GM23248 (cell line): Measurements from ENCODE around the gene RPS28. TPM values are rescaled to one million over a fixed set of nuclear protein-coding genes. Genes with fewer than 3 reads are reported as not detected.
A peak's percentile ranks its signal among the peaks of the same experiment; 100 is the strongest.

Source experiments
- DNase-seq: peaks from one replicate; pipeline ENCODE4 v3.0.0-alpha.2; 2015
- H2AFZ ChIP-seq: fragments of 200-600 bp; sonication (generic); 2 replicates; pipeline ENCODE4 v1.6.1; 2016; ENCODE audit warnings: antibody characterized with exemption
- H3F3A ChIP-seq: fragments of 200-600 bp; sonication (generic); 2 replicates; pipeline ENCODE4 v1.6.1; 2016; ENCODE audit warnings: mild to moderate bottlenecking, antibody characterized with exemption, mixed run types; ENCODE audit not compliant: insufficient read depth
- H3K27ac ChIP-seq: fragments of 200-600 bp; sonication (generic); 2 replicates; pipeline ENCODE4 v1.5.1; 2016; ENCODE audit warnings: mild to moderate bottlenecking
- H3K27me3 ChIP-seq: fragments of 200-600 bp; sonication (generic); replicated peaks from 2 replicates; pipeline ENCODE4 v1.6.1; 2016; ENCODE audit warnings: mild to moderate bottlenecking; ENCODE audit not compliant: insufficient read depth
- H3K36me3 ChIP-seq: fragments of 200-600 bp; sonication (generic); 2 replicates; pipeline ENCODE4 v1.6.1; 2016; ENCODE audit warnings: low read depth, mild to moderate bottlenecking
- H3K4me1 ChIP-seq: fragments of 200-600 bp; sonication (generic); 2 replicates; pipeline ENCODE4 v1.6.1; 2016; ENCODE audit warnings: mild to moderate bottlenecking; ENCODE audit not compliant: insufficient read depth
- H3K4me2 ChIP-seq: fragments of 200-600 bp; sonication (generic); one replicate; pipeline ENCODE4 v1.6.1; 2016; ENCODE audit warnings: mild to moderate bottlenecking; ENCODE audit not compliant: unreplicated experiment
- H3K4me3 ChIP-seq: fragments of 200-600 bp; sonication (generic); 2 replicates; pipeline ENCODE4 v1.5.1; 2016; ENCODE audit warnings: mild to moderate bottlenecking
- H3K79me2 ChIP-seq: fragments of 200-600 bp; sonication (generic); 2 replicates; pipeline ENCODE4 v1.6.1; 2016; ENCODE audit warnings: mild to moderate bottlenecking; ENCODE audit not compliant: insufficient read depth
- H3K9ac ChIP-seq: fragments of 200-600 bp; sonication (generic); 2 replicates; pipeline ENCODE4 v1.6.1; 2016; ENCODE audit warnings: mild to moderate bottlenecking
- H3K9me2 ChIP-seq: fragments of 200-600 bp; sonication (generic); 2 replicates; pipeline ENCODE4 v1.6.1; 2016; ENCODE audit warnings: mixed run types, mild to moderate bottlenecking, moderate library complexity; ENCODE audit not compliant: insufficient read depth
- H3K9me3 ChIP-seq: fragments of 200-600 bp; sonication (generic); one replicate; pipeline ENCODE4 v1.6.1; 2017; ENCODE audit warnings: low read depth
- H4K20me1 ChIP-seq: fragments of 200-600 bp; sonication (generic); 2 replicates; pipeline ENCODE4 v1.6.0; 2016; ENCODE audit not compliant: insufficient read depth
- EZH2 ChIP-seq: fragments of 200-600 bp; sonication (generic); IDR thresholded peaks from 2 replicates; pipeline ENCODE4 v1.6.1; 2018; ENCODE audit warnings: antibody characterized with exemption, mild to moderate bottlenecking; ENCODE audit not compliant: insufficient read depth, poor library complexity, severe bottlenecking
- EZH2phosphoT487 ChIP-seq: fragments of 200-600 bp; sonication (generic); IDR thresholded peaks from 2 replicates; pipeline ENCODE4 v1.6.1; 2018; ENCODE audit warnings: antibody characterized with exemption, moderate library complexity, mild to moderate bottlenecking, low read depth; ENCODE audit not compliant: insufficient read depth
- WGBS, 2 experiments: methylation state at CpG; one replicate each; pipeline ENCODE4 v1.1.6; 2015 to 2017; ENCODE audit warnings: low lambda C conversion rate in 2 of 2, low coverage in 1 of 2; ENCODE audit errors: missing lambda C conversion rate in 2 of 2; 5-methylcytosine and 5-hydroxymethylcytosine counted together
- in situ Hi-C: fragments of 300-500 bp; cut with MboI; formaldehyde crosslinking; loops from 2 replicates; pipeline ENCODE4 v1.15.0; 2020
- polyA plus RNA-seq: library from polyadenylated mRNA; unstranded; fragments of >200 nt; fragmentation: Nextera tagmentation; extraction: Ambion mirVana; gene quantifications from 2 replicates; pipeline ENCODE4 v1.2.1, GENCODE V29; 2016
- total RNA-seq: library from RNA; depleted of rRNA; stranded (reverse); fragments of >200 nt; shearing (Covaris generic); gene quantifications from 2 replicates; pipeline ENCODE4 v1.2.3, GENCODE V29; 2014

Gene RPS28
- total and polyA plus RNA-seq, 2 experiments from 2014 or later = 235 to 587 TPM

DNA sequence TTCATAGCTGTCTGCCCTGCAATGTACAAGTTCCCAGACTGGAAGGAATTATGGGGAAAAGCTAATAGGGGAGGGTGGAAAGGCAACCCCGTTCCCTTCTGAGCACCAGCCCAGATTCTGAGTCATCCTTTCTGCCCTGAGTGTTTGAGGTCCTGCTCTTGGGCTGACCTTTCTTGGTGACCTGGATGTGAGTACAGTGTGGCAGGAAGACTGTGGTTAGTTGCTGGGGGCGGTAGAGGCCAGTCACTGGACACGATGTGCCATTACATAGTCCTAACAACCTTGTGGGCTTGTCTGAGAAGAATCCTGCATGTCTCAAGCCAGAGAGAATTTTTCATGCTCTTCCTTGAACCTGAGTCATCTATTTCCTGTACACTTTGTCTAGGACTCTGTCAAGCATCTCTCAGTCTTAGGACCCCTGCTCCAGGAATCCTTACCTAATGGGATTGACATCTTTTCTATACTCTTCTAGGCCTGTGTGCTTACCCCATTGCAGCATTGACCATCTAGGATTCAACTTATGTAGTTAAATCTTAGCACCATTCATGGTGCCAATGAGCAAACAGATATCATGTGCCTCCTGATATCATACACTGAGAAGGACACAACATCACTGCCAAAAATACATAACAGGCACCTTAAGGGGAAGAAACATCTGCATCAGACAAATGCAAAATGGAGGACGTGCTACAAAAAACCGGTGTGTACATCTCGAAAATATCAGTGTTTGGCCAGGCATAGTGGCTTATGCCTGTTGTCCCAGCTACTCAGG lies 34.5 kb downstream of the RPS28 start:
- TF ChIP-seq EZH2phosphoT487 (peak; percentile 95), EZH2 (no peak)
- Histone ChIP-seq H3K36me3 (no peaks in the 10 kb centered on the region), H2AFZ (no peak overlapping the region), H3K4me3 (no peak overlapping the region), H3F3A (peaks cover 21% of the 10 kb centered on the region), H3K9me2 (no peaks in the 10 kb centered on the region), H3K9ac (peak overlapping the region; percentile 38; the same call in 1 of the 2 replicates), H3K79me2 (no peaks in the 10 kb centered on the region), H3K4me1 (peaks cover 23% of the 10 kb centered on the region), H3K27ac (peak overlapping the region; percentile 72), H4K20me1 (no peaks in the 10 kb centered on the region), H3K9me3 (no peaks in the 10 kb centered on the region), H3K27me3 (no peaks in the 10 kb centered on the region), H3K4me2 (peak overlapping the region; percentile 63)
- 49 to 50% methylated on average over 6 of the region's 6 CpGs for WGBS, 2 experiments
- DNase-seq = peak; percentile 96
- in situ Hi-C loops = no loop called here

GRCh38 chr19:8357007-8357521 lies 35.8 kb downstream of the RPS28 start:
- no peak overlapping the region for H3K4me3 ChIP-seq
- TF ChIP-seq EZH2phosphoT487 = no peak
- no peak for TF ChIP-seq EZH2
- H3K79me2 ChIP-seq = no peaks in the 10 kb centered on the region
- no peaks in the 10 kb centered on the region for H3K9me2 ChIP-seq
- no peaks in the 10 kb centered on the region for H3K9me3 ChIP-seq
- H3K9ac ChIP-seq = no peak overlapping the region
- 89 to 95% methylated on average over 4 of the region's 4 CpGs for WGBS, 2 experiments
- no peaks in the 10 kb centered on the region for H3K27me3 ChIP-seq
- peaks cover 26% of the 10 kb centered on the region for H3K4me1 ChIP-seq
- no peak overlapping the region for H3K27ac ChIP-seq
- H3K36me3 ChIP-seq = no peaks in the 10 kb centered on the region
- H3F3A ChIP-seq = peaks cover 21% of the 10 kb centered on the region
- no peak for DNase-seq
- H2AFZ ChIP-seq = no peak overlapping the region
- no peak overlapping the region for H3K4me2 ChIP-seq
- in situ Hi-C loops = no loop called here
- H4K20me1 ChIP-seq = no peaks in the 10 kb centered on the region

DNA sequence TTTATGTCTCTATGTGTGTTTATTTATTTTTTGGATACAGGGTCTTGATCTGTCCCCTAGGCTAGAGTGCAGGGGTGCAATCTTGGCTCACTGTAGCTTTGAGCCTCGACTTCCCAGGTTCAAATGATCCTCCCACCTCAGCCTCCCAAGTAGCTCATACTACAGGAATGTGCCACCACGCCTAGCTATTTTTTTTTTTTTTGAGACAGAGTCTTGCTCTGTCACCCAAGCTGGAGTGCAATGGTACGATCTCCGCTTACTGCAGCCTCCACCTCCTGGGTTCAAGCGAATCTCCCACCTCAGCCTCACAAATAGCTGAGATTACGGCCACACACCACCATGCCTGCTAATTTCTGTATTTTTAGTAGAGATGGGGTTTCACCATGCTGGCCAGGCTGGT lies 37.7 kb downstream of the RPS28 start:
- Histone ChIP-seq H3K9me2 (no peaks in the 10 kb centered on the region), H3K27me3 (no peaks in the 10 kb centered on the region), H3K79me2 (no peaks in the 10 kb centered on the region), H3K4me2 (no peak overlapping the region), H3K36me3 (no peaks in the 10 kb centered on the region), H3K4me3 (no peak overlapping the region), H3F3A (peaks cover 31% of the 10 kb centered on the region), H3K4me1 (peaks cover 34% of the 10 kb centered on the region), H2AFZ (no peak overlapping the region), H3K27ac (no peak overlapping the region), H3K9me3 (no peaks in the 10 kb centered on the region), H4K20me1 (no peaks in the 10 kb centered on the region), H3K9ac (no peak overlapping the region)
- TF ChIP-seq EZH2 = no peak
- no peak for TF ChIP-seq EZH2phosphoT487
- 90 to 91% methylated on average over 6 of the region's 6 CpGs for WGBS, 2 experiments
- DNase-seq = no peak
- in situ Hi-C loops = no loop called here

GRCh38 chr19:8360196-8360595 lies 38.9 kb downstream of the RPS28 start:
- Histone ChIP-seq H3K4me3 (no peak overlapping the region), H3K9me3 (no peaks in the 10 kb centered on the region), H3K36me3 (no peaks in the 10 kb centered on the region), H2AFZ (no peak overlapping the region), H3K27me3 (no peaks in the 10 kb centered on the region), H3K4me1 (peaks cover 25% of the 10 kb centered on the region), H3K79me2 (no peaks in the 10 kb centered on the region), H3K4me2 (no peak overlapping the region), H3F3A (peaks cover 28% of the 10 kb centered on the region), H3K27ac (no peak overlapping the region), H3K9ac (no peak overlapping the region), H3K9me2 (no peaks in the 10 kb centered on the region), H4K20me1 (no peaks in the 10 kb centered on the region)
- no peak for TF ChIP-seq EZH2
- no peak for TF ChIP-seq EZH2phosphoT487
- in situ Hi-C loops = no loop called here
- WGBS, 2 experiments = 83 to 92% methylated on average over 8 of the region's 8 CpGs
- DNase-seq = no peak
